ENCODE measurements around the gene ARSD.
"Not testable (repeated sequence)": the region's sequence is repeated elsewhere in the genome, so short reads cannot be mapped to it uniquely, and the experiment has no call there.

ARSD gene

GRCh38 chrX:2890536-2891460, 38.3 kb downstream of the ARSD start:
- H3K9ac ChIP-seq (ENCODE audit: low read length), result peak overlapping the region; percentile 58
- H3K4me3 ChIP-seq (ENCODE audit: low read depth, low read length); H3K27me3 ChIP-seq (ENCODE audit: control insufficient read depth, insufficient read depth, low read length): not testable (repeated sequence)

GRCh38 chrX:2889706-2890490, 39.2 kb downstream of the ARSD start:
- Histone ChIP-seq H3K4me1 (ENCODE audit: control insufficient read depth, insufficient read depth, low read length) (peaks cover 38% of the 10 kb centered on the region), H3K27ac (ENCODE audit: low read depth, low read length) (peak overlapping the region; percentile 82; the same call in 1 of the 2 replicates), H3K9ac (ENCODE audit: low read length) (peak overlapping the region; percentile 58), H3K4me3 (ENCODE audit: low read depth, low read length) (peak overlapping the region; percentile 21; the same call in 1 of the 2 replicates)
- H3K9me3 ChIP-seq (ENCODE audit: control insufficient read depth, insufficient read depth, low read depth, low read length); H3K27me3 ChIP-seq (ENCODE audit: control insufficient read depth, insufficient read depth, low read length); H3K36me3 ChIP-seq (ENCODE audit: control insufficient read depth, insufficient read depth, low read length): not testable (repeated sequence)

More at GRCh38 chrX:2890536-2891460, 38.3 kb downstream of the ARSD start:
- not testable (repeated sequence) for H3K9me3 ChIP-seq (ENCODE audit: control insufficient read depth, insufficient read depth, low read depth, low read length); H3K36me3 ChIP-seq (ENCODE audit: control insufficient read depth, insufficient read depth, low read length)
- peak overlapping the region; percentile 82; the same call in 1 of the 2 replicates for H3K27ac ChIP-seq (ENCODE audit: low read depth, low read length)
- H3K4me1 ChIP-seq (ENCODE audit: control insufficient read depth, insufficient read depth, low read length), result peaks cover 40% of the 10 kb centered on the region

GRCh38 chrX:2889045-2889605, 40.0 kb downstream of the ARSD start:
- peak overlapping the region; percentile 38 for H3K9ac ChIP-seq (ENCODE audit: low read length)
- H3K9me3 ChIP-seq (ENCODE audit: control insufficient read depth, insufficient read depth, low read depth, low read length), result no peaks in the 10 kb centered on the region
- H3K4me3 ChIP-seq (ENCODE audit: low read depth, low read length), result no peak overlapping the region
- no peaks in the 10 kb centered on the region for H3K27me3 ChIP-seq (ENCODE audit: control insufficient read depth, insufficient read depth, low read length)
- H3K27ac ChIP-seq (ENCODE audit: low read depth, low read length), result no peak overlapping the region
- H3K36me3 ChIP-seq (ENCODE audit: control insufficient read depth, insufficient read depth, low read length), result peaks cover 3% of the 10 kb centered on the region; the same call in 1 of the 2 replicates
- H3K4me1 ChIP-seq (ENCODE audit: control insufficient read depth, insufficient read depth, low read length), result peaks cover 31% of the 10 kb centered on the region

GRCh38 chrX:2888309-2888708, 40.8 kb downstream of the ARSD start:
- no peak overlapping the region for H3K27ac ChIP-seq (ENCODE audit: low read depth, low read length)
- H3K9me3 ChIP-seq (ENCODE audit: control insufficient read depth, insufficient read depth, low read depth, low read length), result no peaks in the 10 kb centered on the region
- H3K36me3 ChIP-seq (ENCODE audit: control insufficient read depth, insufficient read depth, low read length), result peaks cover 9% of the 10 kb centered on the region
- H3K4me3 ChIP-seq (ENCODE audit: low read depth, low read length), result no peak overlapping the region
- peaks cover 31% of the 10 kb centered on the region for H3K4me1 ChIP-seq (ENCODE audit: control insufficient read depth, insufficient read depth, low read length)
- no peak overlapping the region for H3K9ac ChIP-seq (ENCODE audit: low read length)
- no peaks in the 10 kb centered on the region for H3K27me3 ChIP-seq (ENCODE audit: control insufficient read depth, insufficient read depth, low read length)

DNA sequence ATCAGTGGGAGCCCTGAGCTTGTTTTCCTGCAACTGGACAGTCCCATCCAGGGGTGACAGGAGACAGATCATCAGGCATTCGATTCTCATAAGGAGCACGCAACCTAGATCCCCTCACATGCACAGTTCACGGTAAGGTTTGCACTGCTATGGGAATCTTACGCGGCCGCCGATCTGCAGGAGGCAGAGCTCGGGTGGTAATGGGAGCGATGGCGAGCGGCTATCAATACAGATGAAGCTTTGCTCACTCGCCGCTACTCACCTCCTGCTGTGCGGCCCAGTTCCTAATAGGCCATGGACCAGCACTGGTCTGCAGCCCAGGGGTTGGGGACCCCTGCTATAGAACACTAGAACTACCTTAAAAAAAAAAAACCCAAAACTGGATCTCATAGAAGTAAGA, 45.4 kb downstream of the ARSD start:
- Histone ChIP-seq H3K4me1 (ENCODE audit: control insufficient read depth, insufficient read depth, low read length) (peaks cover under 1% of the 10 kb centered on the region; the same call in 1 of the 2 replicates), H3K9ac (ENCODE audit: low read length) (no peak overlapping the region), H3K9me3 (ENCODE audit: control insufficient read depth, insufficient read depth, low read depth, low read length) (no peaks in the 10 kb centered on the region), H3K4me3 (ENCODE audit: low read depth, low read length) (no peak overlapping the region), H3K36me3 (ENCODE audit: control insufficient read depth, insufficient read depth, low read length) (peaks cover 39% of the 10 kb centered on the region), H3K27ac (ENCODE audit: low read depth, low read length) (no peak overlapping the region), H3K27me3 (ENCODE audit: control insufficient read depth, insufficient read depth, low read length) (no peaks in the 10 kb centered on the region)

- no peak overlapping the region for H3K9ac ChIP-seq (ENCODE audit: low read length)
- peaks cover 59% of the 10 kb centered on the region for H3K36me3 ChIP-seq (ENCODE audit: control insufficient read depth, insufficient read depth, low read length)
- no peaks in the 10 kb centered on the region for H3K4me1 ChIP-seq (ENCODE audit: control insufficient read depth, insufficient read depth, low read length)
- no peaks in the 10 kb centered on the region for H3K27me3 ChIP-seq (ENCODE audit: control insufficient read depth, insufficient read depth, low read length)
- no peak overlapping the region for H3K4me3 ChIP-seq (ENCODE audit: low read depth, low read length)
- no peak overlapping the region for H3K27ac ChIP-seq (ENCODE audit: low read depth, low read length)
- peaks cover 2% of the 10 kb centered on the region; the same call in 1 of the 2 replicates for H3K9me3 ChIP-seq (ENCODE audit: control insufficient read depth, insufficient read depth, low read depth, low read length)
Measured at GRCh38 chrX:2879670-2880069, 49.5 kb downstream of the ARSD start.

DNA sequence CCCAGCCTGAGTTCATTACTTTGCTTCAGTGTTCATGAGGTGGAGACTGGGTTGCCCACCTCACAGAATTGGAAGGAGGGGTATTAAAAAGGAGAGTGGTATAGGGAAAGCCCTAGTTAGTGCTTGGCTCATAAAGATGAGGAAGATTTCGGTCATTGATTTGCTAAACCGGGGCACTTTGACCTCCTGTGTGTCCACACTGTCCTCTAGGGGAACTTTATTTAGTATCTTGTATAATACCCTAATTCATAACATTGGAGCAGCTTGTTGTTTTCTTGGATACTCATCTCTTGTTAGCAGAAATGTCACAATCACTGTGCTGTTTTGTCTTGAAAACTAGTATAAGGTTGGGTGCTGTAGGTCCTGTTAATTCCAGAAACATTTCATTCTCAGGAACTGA, 50.6 kb downstream of the ARSD start:
- H3K9me3 ChIP-seq (ENCODE audit: control insufficient read depth, insufficient read depth, low read depth, low read length), result peaks cover 5% of the 10 kb centered on the region; the same call in 1 of the 2 replicates
- H3K4me1 ChIP-seq (ENCODE audit: control insufficient read depth, insufficient read depth, low read length), result no peaks in the 10 kb centered on the region
- no peaks in the 10 kb centered on the region for H3K27me3 ChIP-seq (ENCODE audit: control insufficient read depth, insufficient read depth, low read length)
- H3K27ac ChIP-seq (ENCODE audit: low read depth, low read length), result no peak overlapping the region
- peaks cover 56% of the 10 kb centered on the region for H3K36me3 ChIP-seq (ENCODE audit: control insufficient read depth, insufficient read depth, low read length)
- H3K9ac ChIP-seq (ENCODE audit: low read length), result no peak overlapping the region
- no peak overlapping the region for H3K4me3 ChIP-seq (ENCODE audit: low read depth, low read length)

DNA sequence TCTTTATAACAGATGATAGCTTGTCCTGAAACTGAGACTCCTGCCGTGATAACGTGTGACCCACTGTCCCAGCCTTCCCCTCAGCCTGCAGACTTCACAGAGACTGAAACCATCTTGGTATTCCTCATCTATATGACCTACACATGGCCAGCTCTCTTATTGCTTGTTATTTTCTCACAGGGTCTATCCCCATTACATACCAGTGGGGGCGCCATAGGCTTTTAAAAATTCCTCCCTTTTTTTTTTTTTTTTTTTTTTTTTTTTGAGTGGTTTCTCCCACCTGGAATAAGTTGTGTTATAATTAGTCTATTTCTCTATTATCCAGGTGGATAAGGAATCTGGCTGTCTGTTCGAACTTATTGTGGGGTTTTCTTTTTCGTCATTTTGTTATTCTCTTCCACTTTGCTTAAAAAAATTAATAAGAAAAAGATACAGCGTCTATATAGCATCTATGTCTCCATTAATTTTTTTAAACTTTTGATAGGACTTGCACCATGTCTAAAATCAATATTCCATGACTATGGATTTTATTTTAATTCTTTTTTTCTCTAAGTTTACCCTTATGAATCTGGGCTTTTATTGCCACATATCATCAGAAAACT, 53.2 kb downstream of the ARSD start:
- peaks cover 32% of the 10 kb centered on the region for H3K36me3 ChIP-seq (ENCODE audit: control insufficient read depth, insufficient read depth, low read length)

GRCh38 chrX:2875136-2875481, 54.0 kb downstream of the ARSD start:
- peaks cover 7% of the 10 kb centered on the region; the same call in 1 of the 2 replicates for H3K4me1 ChIP-seq (ENCODE audit: control insufficient read depth, insufficient read depth, low read length)
- H3K27me3 ChIP-seq (ENCODE audit: control insufficient read depth, insufficient read depth, low read length), result no peaks in the 10 kb centered on the region
- H3K9me3 ChIP-seq (ENCODE audit: control insufficient read depth, insufficient read depth, low read depth, low read length), result peaks cover 5% of the 10 kb centered on the region; the same call in 1 of the 2 replicates
- no peak overlapping the region for H3K4me3 ChIP-seq (ENCODE audit: low read depth, low read length)
- peaks cover 27% of the 10 kb centered on the region for H3K36me3 ChIP-seq (ENCODE audit: control insufficient read depth, insufficient read depth, low read length)
- no peak overlapping the region for H3K27ac ChIP-seq (ENCODE audit: low read depth, low read length)
- no peak overlapping the region for H3K9ac ChIP-seq (ENCODE audit: low read length)

More for the DNA sequence above, 53.2 kb downstream of the ARSD start:
- H3K27ac ChIP-seq (ENCODE audit: low read depth, low read length), result no peak overlapping the region
- no peak overlapping the region for H3K9ac ChIP-seq (ENCODE audit: low read length)
- H3K4me3 ChIP-seq (ENCODE audit: low read depth, low read length), result no peak overlapping the region
- no peaks in the 10 kb centered on the region for H3K27me3 ChIP-seq (ENCODE audit: control insufficient read depth, insufficient read depth, low read length)
- H3K4me1 ChIP-seq (ENCODE audit: control insufficient read depth, insufficient read depth, low read length), result peaks cover 7% of the 10 kb centered on the region; the same call in 1 of the 2 replicates
- H3K9me3 ChIP-seq (ENCODE audit: control insufficient read depth, insufficient read depth, low read depth, low read length), result peaks cover 5% of the 10 kb centered on the region; the same call in 1 of the 2 replicates

GRCh38 chrX:2874222-2875135, 54.7 kb downstream of the ARSD start:
- Histone ChIP-seq H3K9me3 (ENCODE audit: control insufficient read depth, insufficient read depth, low read depth, low read length) (peaks cover 5% of the 10 kb centered on the region; the same call in 1 of the 2 replicates), H3K4me1 (ENCODE audit: control insufficient read depth, insufficient read depth, low read length) (peaks cover 7% of the 10 kb centered on the region; the same call in 1 of the 2 replicates), H3K9ac (ENCODE audit: low read length) (no peak overlapping the region), H3K27ac (ENCODE audit: low read depth, low read length) (no peak overlapping the region), H3K36me3 (ENCODE audit: control insufficient read depth, insufficient read depth, low read length) (peaks cover 24% of the 10 kb centered on the region), H3K4me3 (ENCODE audit: low read depth, low read length) (no peak overlapping the region), H3K27me3 (ENCODE audit: control insufficient read depth, insufficient read depth, low read length) (no peaks in the 10 kb centered on the region)

Data from HUES6 (cell line).